Measurements from ENCODE around the gene FAM72A.
"Not testable (repeated sequence)": the region's sequence is repeated elsewhere in the genome, so short reads cannot be mapped to it uniquely, and the experiment has no call there.

DNA sequence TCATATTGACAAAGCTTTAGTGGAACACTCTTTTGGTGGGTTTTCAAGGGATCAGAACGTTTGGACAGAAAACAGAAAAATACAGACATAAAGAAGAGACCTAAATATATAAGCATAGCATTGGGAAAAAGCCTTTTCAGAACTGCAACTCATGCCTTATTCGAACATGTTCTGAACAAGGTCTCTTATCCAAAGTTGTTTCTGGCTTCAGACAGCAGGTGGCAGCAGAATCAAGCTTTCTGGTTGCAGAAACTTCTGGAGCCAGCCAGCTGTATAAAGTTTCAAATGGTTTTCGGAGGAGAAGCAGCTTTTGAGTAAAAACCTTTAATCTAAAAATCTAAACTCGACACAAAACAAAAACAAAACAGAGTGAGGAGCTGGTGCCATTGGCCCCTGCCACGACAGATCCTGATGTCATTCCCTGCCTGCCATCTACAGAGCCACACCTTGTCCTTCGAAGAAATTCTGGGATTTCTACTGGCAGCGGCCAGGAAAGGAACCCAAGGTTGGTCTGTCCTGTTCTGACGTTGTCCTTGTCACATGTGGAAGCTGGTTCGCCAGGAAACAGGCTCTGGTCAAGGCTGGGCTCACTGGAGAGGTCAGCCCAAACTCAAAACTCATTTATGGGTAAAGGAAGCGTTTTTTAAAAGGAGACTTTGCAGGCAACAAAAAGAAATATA, 35.1 kb downstream of the FAM72A start:
- TF ChIP-seq, protein P1, sequence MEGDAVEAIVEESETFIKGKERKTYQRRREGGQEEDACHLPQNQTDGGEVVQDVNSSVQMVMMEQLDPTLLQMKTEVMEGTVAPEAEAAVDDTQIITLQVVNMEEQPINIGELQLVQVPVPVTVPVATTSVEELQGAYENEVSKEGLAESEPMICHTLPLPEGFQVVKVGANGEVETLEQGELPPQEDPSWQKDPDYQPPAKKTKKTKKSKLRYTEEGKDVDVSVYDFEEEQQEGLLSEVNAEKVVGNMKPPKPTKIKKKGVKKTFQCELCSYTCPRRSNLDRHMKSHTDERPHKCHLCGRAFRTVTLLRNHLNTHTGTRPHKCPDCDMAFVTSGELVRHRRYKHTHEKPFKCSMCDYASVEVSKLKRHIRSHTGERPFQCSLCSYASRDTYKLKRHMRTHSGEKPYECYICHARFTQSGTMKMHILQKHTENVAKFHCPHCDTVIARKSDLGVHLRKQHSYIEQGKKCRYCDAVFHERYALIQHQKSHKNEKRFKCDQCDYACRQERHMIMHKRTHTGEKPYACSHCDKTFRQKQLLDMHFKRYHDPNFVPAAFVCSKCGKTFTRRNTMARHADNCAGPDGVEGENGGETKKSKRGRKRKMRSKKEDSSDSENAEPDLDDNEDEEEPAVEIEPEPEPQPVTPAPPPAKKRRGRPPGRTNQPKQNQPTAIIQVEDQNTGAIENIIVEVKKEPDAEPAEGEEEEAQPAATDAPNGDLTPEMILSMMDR (IDR thresholded peaks at IDR 0.05; ENCODE audit: low read depth, low read length, poor library complexity, severe bottlenecking) = not testable (repeated sequence)
- TF ChIP-seq EZH2phosphoT487 (IDR thresholded peaks at IDR 0.05; ENCODE audit: borderline replicate concordance, low read length) = not testable (repeated sequence)

Measured in DOHH2 (cell line).